Ishikawa (cell line): ENCODE data around the gene STAG2.

Experiments
- CEBPB ChIP-seq: IDR thresholded peaks from 2 replicates; pipeline ENCODE4 v1.6.1; 2012
- CREB1 ChIP-seq: IDR thresholded peaks from 2 replicates; pipeline ENCODE4 v1.6.1; 2012; ENCODE audit warnings: low read depth
- EGR1 ChIP-seq: IDR thresholded peaks from 2 replicates; pipeline ENCODE4 v1.6.1; 2012
- EP300 ChIP-seq: IDR thresholded peaks from 2 replicates; pipeline ENCODE4 v1.6.1; 2012; ENCODE audit warnings: borderline replicate concordance
- FOXM1 ChIP-seq: IDR thresholded peaks from 2 replicates; pipeline ENCODE4 v1.6.1; 2012; ENCODE audit warnings: low read depth, borderline replicate concordance
- NFIC ChIP-seq: IDR thresholded peaks from 2 replicates; pipeline ENCODE4 v1.6.1; 2012
- RAD21 ChIP-seq: IDR thresholded peaks from 2 replicates; pipeline ENCODE4 v1.6.1; 2012; ENCODE audit warnings: low read depth
- TAF1 ChIP-seq: IDR thresholded peaks from 2 replicates; pipeline ENCODE4 v1.6.1; 2012; ENCODE audit warnings: low read depth, mild to moderate bottlenecking
- TCF12 ChIP-seq: IDR thresholded peaks from 2 replicates; pipeline ENCODE4 v1.6.1; 2012; ENCODE audit warnings: low read depth
- TEAD4 ChIP-seq: IDR thresholded peaks from 2 replicates; pipeline ENCODE4 v1.6.1; 2012
- YY1 ChIP-seq: IDR thresholded peaks from 2 replicates; pipeline ENCODE4 v1.6.1; 2012; ENCODE audit warnings: low read depth
- ZBTB7A ChIP-seq: IDR thresholded peaks from 2 replicates; pipeline ENCODE4 v1.6.1; 2012; ENCODE audit warnings: low read depth
- TF ChIP-seq, protein P1 (sequence below): IDR thresholded peaks from 2 replicates; pipeline ENCODE4 v1.6.1; 2012
- TF ChIP-seq, protein P2 (sequence below): IDR thresholded peaks from 2 replicates; pipeline ENCODE4 v1.6.1; 2012
- TF ChIP-seq, protein P3 (sequence below): IDR thresholded peaks from 2 replicates; pipeline ENCODE4 v1.6.1; 2012; ENCODE audit warnings: low read depth, mild to moderate bottlenecking

Gene STAG2

DNA sequence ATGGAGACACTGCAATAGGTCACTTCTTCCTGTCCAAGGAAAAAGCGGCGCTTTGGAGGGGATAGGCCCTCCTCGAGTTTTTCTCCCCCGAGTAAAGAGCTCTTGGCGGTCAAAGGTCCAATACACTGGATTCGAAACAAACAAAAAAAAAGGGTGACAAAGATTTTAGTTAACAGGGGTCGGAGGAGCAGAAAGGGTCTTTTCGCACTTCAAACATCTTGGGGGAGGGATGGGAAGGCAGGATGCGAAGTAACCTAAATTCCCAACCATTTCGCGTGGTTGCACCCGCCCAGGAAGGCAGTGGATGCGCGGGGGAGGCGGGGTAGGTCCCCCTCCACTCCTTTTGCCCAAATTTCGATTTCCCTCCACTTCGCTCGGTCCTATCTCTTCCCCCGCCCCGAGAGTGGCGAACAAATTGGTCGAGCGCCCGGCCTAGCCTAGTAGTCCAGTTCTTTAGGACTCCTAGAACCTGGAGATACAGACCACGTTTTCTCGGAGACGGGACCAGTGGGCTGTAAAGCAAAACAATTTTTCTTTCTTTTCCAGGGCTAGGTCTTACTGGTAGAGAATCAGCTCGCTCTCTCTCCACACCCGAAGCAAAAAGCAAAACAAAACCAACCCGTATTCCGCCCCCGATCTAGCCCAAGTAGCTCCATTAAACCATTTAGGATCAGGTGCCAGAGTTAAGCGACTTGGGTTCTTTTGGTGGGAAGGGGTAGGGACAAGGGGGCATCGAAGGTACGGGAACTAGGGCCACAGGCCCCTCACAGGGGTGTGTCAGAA lies 2.0 kb upstream of the STAG2 start:
- TF ChIP-seq TCF12 = no peak
- TF ChIP-seq, protein P1, sequence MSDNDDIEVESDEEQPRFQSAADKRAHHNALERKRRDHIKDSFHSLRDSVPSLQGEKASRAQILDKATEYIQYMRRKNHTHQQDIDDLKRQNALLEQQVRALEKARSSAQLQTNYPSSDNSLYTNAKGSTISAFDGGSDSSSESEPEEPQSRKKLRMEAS = no peak
- no peak for TF ChIP-seq YY1
- TF ChIP-seq TEAD4 = no peak
- no peak for TF ChIP-seq CEBPB
- no peak for TF ChIP-seq CREB1
- TF ChIP-seq, protein P2, sequence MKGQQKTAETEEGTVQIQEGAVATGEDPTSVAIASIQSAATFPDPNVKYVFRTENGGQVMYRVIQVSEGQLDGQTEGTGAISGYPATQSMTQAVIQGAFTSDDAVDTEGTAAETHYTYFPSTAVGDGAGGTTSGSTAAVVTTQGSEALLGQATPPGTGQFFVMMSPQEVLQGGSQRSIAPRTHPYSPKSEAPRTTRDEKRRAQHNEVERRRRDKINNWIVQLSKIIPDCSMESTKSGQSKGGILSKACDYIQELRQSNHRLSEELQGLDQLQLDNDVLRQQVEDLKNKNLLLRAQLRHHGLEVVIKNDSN = no peak
- no peak for TF ChIP-seq TAF1
- no peak for TF ChIP-seq NFIC
- TF ChIP-seq RAD21 = no peak
- TF ChIP-seq EGR1 = no peak
- no peak for TF ChIP-seq FOXM1
- TF ChIP-seq, protein P3, sequence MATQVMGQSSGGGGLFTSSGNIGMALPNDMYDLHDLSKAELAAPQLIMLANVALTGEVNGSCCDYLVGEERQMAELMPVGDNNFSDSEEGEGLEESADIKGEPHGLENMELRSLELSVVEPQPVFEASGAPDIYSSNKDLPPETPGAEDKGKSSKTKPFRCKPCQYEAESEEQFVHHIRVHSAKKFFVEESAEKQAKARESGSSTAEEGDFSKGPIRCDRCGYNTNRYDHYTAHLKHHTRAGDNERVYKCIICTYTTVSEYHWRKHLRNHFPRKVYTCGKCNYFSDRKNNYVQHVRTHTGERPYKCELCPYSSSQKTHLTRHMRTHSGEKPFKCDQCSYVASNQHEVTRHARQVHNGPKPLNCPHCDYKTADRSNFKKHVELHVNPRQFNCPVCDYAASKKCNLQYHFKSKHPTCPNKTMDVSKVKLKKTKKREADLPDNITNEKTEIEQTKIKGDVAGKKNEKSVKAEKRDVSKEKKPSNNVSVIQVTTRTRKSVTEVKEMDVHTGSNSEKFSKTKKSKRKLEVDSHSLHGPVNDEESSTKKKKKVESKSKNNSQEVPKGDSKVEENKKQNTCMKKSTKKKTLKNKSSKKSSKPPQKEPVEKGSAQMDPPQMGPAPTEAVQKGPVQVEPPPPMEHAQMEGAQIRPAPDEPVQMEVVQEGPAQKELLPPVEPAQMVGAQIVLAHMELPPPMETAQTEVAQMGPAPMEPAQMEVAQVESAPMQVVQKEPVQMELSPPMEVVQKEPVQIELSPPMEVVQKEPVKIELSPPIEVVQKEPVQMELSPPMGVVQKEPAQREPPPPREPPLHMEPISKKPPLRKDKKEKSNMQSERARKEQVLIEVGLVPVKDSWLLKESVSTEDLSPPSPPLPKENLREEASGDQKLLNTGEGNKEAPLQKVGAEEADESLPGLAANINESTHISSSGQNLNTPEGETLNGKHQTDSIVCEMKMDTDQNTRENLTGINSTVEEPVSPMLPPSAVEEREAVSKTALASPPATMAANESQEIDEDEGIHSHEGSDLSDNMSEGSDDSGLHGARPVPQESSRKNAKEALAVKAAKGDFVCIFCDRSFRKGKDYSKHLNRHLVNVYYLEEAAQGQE = no peak
- no peak for TF ChIP-seq ZBTB7A

DNA sequence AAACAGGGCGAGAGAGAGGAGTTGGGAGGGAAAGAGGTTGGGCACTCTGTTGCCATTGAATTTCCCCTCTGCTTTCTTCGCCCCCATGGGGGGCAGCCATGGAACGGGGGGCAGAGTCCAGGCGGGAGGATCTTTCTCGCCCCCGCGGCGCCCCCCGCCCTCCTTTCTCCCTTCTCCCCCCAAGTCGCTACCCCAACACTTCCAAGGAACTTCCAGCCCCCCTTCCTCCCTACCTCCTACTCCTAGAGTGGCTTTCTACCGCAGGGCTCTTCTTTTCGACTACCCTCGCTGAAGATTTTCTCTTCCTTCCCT lies 594 bp upstream of the STAG2 start:
- TF ChIP-seq EGR1 = no peak
- TF ChIP-seq EP300 = no peak
- TF ChIP-seq, protein P1 = no peak
- TF ChIP-seq YY1 = no peak; the same call in 1 of the 2 replicates
- no peak for TF ChIP-seq NFIC
- TF ChIP-seq, protein P3 = no peak
- TF ChIP-seq, protein P2 = no peak
- no peak for TF ChIP-seq TCF12
- TF ChIP-seq CREB1 = no peak
- TF ChIP-seq CEBPB = no peak
- no peak for TF ChIP-seq RAD21
- TF ChIP-seq TEAD4 = no peak
- TF ChIP-seq FOXM1 = no peak
- no peak for TF ChIP-seq TAF1
- no peak for TF ChIP-seq ZBTB7A

DNA sequence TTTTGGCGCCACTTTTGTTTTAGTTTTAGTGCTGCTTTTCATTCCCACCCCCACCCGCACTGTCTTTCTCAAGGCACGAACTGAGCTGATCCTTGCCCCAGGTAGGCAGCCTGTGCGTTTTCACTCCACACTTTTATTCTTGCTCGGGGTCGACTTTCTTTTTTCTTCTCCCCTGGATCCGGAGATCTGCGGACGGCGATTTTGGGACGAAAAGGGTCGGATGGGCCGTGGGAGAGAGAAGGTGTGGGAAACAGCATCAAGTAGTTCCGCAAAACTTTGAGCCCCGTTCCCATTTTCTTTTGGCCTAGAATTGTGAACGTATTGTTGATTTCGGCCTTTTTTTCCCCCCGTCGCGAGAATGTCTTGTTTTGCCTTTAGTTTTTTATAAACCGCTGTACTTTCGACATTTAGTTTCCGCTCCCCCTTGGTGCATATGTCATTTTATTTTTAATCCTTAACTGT lies 531 bp downstream of the STAG2 start:
- TF ChIP-seq, protein P2 = no peak
- TF ChIP-seq EGR1 = no peak
- no peak for TF ChIP-seq RAD21
- TF ChIP-seq, protein P3 = no peak
- no peak for TF ChIP-seq YY1
- no peak for TF ChIP-seq FOXM1
- no peak for TF ChIP-seq EP300
- TF ChIP-seq NFIC = no peak
- TF ChIP-seq TCF12 = no peak
- TF ChIP-seq, protein P1 = no peak
- TF ChIP-seq TAF1 = no peak
- no peak for TF ChIP-seq ZBTB7A
- no peak for TF ChIP-seq CEBPB
- TF ChIP-seq TEAD4 = no peak
- TF ChIP-seq CREB1 = no peak
